Amniotic epithelial cell (primary cell): Measurements from ENCODE around the gene OXTR.

Experiments used
- DNase-seq: peaks from one replicate; pipeline ENCODE4 v3.0.0-alpha.2; 2010; ENCODE audit warnings: low read depth

The OXTR gene

GRCh38 chr3:8769088-8769822, at the start of gene OXTR:
OXTR (minus strand) TSS chr3:8769613; CDS start chr3:8768187, 1,426 bp downstream.
- peak; percentile 41 for DNase-seq

- DNase-seq, result peak; percentile 14
These were observed 48.1 kb upstream of the OXTR start for GRCh38 chr3:8817486-8817885.

GRCh38 chr3:8816106-8816505, 46.7 kb upstream of the OXTR start:
- DNase-seq, result peak; percentile 45

- DNase-seq, result no peak
These were observed 44.0 kb upstream of the OXTR start for GRCh38 chr3:8813411-8813810.

- no peak for DNase-seq
These were observed 41.1 kb upstream of the OXTR start for GRCh38 chr3:8810561-8810960.

- DNase-seq, result no peak
These were observed 36.4 kb upstream of the OXTR start for GRCh38 chr3:8805774-8806173.

GRCh38 chr3:8802256-8802655, 32.8 kb upstream of the OXTR start:
- DNase-seq, result no peak

- DNase-seq, result peak; percentile 31
These were observed 30.6 kb upstream of the OXTR start for GRCh38 chr3:8800016-8800415.

- no peak for DNase-seq
These were observed 24.8 kb upstream of the OXTR start for GRCh38 chr3:8794247-8794646.

GRCh38 chr3:8793242-8793641, 23.8 kb upstream of the OXTR start:
- peak; percentile 37 for DNase-seq

- DNase-seq, result no peak
These were observed 21.1 kb upstream of the OXTR start for GRCh38 chr3:8790529-8790928.

- DNase-seq, result no peak
These were observed 15.4 kb upstream of the OXTR start for GRCh38 chr3:8784676-8785435.

- DNase-seq, result peak; percentile 54
These were observed 10.9 kb upstream of the OXTR start for GRCh38 chr3:8780279-8780678.

- DNase-seq, result no peak
These were observed 9.1 kb upstream of the OXTR start for GRCh38 chr3:8778475-8778874.

GRCh38 chr3:8777978-8778267, 8.5 kb upstream of the OXTR start:
- no peak for DNase-seq

GRCh38 chr3:8777201-8777977, 8.0 kb upstream of the OXTR start:
- DNase-seq, result no peak

GRCh38 chr3:8776406-8776805, 7.0 kb upstream of the OXTR start:
- DNase-seq, result peak; percentile 70

- DNase-seq, result no peak
These were observed 6.2 kb upstream of the OXTR start for GRCh38 chr3:8775602-8776001.

- no peak for DNase-seq
These were observed 5.8 kb upstream of the OXTR start for GRCh38 chr3:8775181-8775580.

- no peak for DNase-seq
These were observed 4.6 kb upstream of the OXTR start for GRCh38 chr3:8773941-8774542.

GRCh38 chr3:8768364-8769087, 887 bp downstream of the OXTR start:
- DNase-seq, result no peak
